Eye (tissue), 1 donor: Measurements from ENCODE around the gene KCNK1.
"Not testable (repeated sequence)": the region's sequence is repeated elsewhere in the genome, so short reads cannot be mapped to it uniquely, and the experiment has no call there.

ENCODE experiments used
- DNase-seq: peaks from one replicate; pipeline ENCODE4 v3.0.0-alpha.2; 2015

Gene KCNK1

GRCh38 chr1:233668725-233669294 is 54.9 kb downstream of the KCNK1 start:
- DNase-seq: no peak

GRCh38 chr1:233670363-233670762 is 56.5 kb downstream of the KCNK1 start:
- DNase-seq: not testable (repeated sequence)

GRCh38 chr1:233671286-233671685 is 57.4 kb downstream of the KCNK1 start:
- no peak for DNase-seq

- no peak for DNase-seq
These were observed 58.8 kb downstream of the KCNK1 start for GRCh38 chr1:233672732-233673131.

GRCh38 chr1:233673261-233673946 is 59.5 kb downstream of the KCNK1 start:
- no peak for DNase-seq

- no peak for DNase-seq
These were observed 60.1 kb downstream of the KCNK1 start for GRCh38 chr1:233673947-233674431.

- DNase-seq: no peak
These were observed 61.5 kb downstream of the KCNK1 start for GRCh38 chr1:233675446-233675845.

- no peak for DNase-seq
These were observed 62.0 kb downstream of the KCNK1 start for GRCh38 chr1:233675893-233676292.

- DNase-seq: no peak
These were observed 63.9 kb downstream of the KCNK1 start for GRCh38 chr1:233677690-233678354.

GRCh38 chr1:233679030-233679429 is 65.1 kb downstream of the KCNK1 start:
- DNase-seq: no peak

- DNase-seq: peak; percentile 79
These were observed 65.9 kb downstream of the KCNK1 start for GRCh38 chr1:233679591-233680373.

- DNase-seq: no peak
These were observed 67.4 kb downstream of the KCNK1 start for GRCh38 chr1:233681285-233681684.

- not testable (repeated sequence) for DNase-seq
These were observed 72.7 kb downstream of the KCNK1 start for GRCh38 chr1:233686653-233687052.

- DNase-seq: no peak
These were observed 75.3 kb downstream of the KCNK1 start for GRCh38 chr1:233689017-233689747.

GRCh38 chr1:233689748-233690254 is 75.9 kb downstream of the KCNK1 start:
- DNase-seq: no peak

GRCh38 chr1:233695901-233696300 is 82.0 kb downstream of the KCNK1 start:
- DNase-seq: no peak

- DNase-seq: no peak
These were observed 86.4 kb downstream of the KCNK1 start for GRCh38 chr1:233700338-233700737.

- DNase-seq: no peak
These were observed 90.4 kb downstream of the KCNK1 start for GRCh38 chr1:233704170-233704897.

GRCh38 chr1:233704898-233705723 is 91.2 kb downstream of the KCNK1 start:
- DNase-seq: no peak

GRCh38 chr1:233707153-233707879 is 93.4 kb downstream of the KCNK1 start:
- DNase-seq: no peak
